Nephron progenitor cell (in vitro differentiated cells): ENCODE data around the gene LMBR1.
"Not testable (repeated sequence)": the region's sequence is repeated elsewhere in the genome, so short reads cannot be mapped to it uniquely, and the experiment has no call there.

Experiments
- DNase-seq: peaks from one replicate; pipeline ENCODE4 v3.0.0; 2021
- H3K27ac Mint-ChIP-seq: 2 replicates; pipeline ENCODE4 v1.8.0; 2021; ENCODE audit warnings: mild to moderate bottlenecking, moderate library complexity, mixed read lengths
- H3K27me3 Mint-ChIP-seq: 2 replicates; pipeline ENCODE4 v1.8.0; 2021; ENCODE audit warnings: mild to moderate bottlenecking, low read depth, mixed read lengths; ENCODE audit not compliant: poor library complexity
- H3K36me3 Mint-ChIP-seq: 2 replicates; pipeline ENCODE4 v1.8.0; 2021; ENCODE audit warnings: low read depth, mixed read lengths
- H3K4me1 Mint-ChIP-seq: 2 replicates; pipeline ENCODE4 v1.8.0; 2021; ENCODE audit warnings: mixed read lengths
- H3K4me3 Mint-ChIP-seq: 2 replicates; pipeline ENCODE4 v1.8.0; 2021; ENCODE audit warnings: mild to moderate bottlenecking, moderate library complexity, mixed read lengths
- H3K9me3 Mint-ChIP-seq: 2 replicates; pipeline ENCODE4 v1.8.0; 2021; ENCODE audit warnings: mild to moderate bottlenecking, moderate library complexity, mixed read lengths
- TF ChIP-seq, protein P1 (sequence below): fragments of 200-600 bp; sonication (generic); IDR thresholded peaks from 2 replicates; pipeline ENCODE4 v1.5.0; 2021; ENCODE audit warnings: antibody characterized with exemption

Gene LMBR1

DNA sequence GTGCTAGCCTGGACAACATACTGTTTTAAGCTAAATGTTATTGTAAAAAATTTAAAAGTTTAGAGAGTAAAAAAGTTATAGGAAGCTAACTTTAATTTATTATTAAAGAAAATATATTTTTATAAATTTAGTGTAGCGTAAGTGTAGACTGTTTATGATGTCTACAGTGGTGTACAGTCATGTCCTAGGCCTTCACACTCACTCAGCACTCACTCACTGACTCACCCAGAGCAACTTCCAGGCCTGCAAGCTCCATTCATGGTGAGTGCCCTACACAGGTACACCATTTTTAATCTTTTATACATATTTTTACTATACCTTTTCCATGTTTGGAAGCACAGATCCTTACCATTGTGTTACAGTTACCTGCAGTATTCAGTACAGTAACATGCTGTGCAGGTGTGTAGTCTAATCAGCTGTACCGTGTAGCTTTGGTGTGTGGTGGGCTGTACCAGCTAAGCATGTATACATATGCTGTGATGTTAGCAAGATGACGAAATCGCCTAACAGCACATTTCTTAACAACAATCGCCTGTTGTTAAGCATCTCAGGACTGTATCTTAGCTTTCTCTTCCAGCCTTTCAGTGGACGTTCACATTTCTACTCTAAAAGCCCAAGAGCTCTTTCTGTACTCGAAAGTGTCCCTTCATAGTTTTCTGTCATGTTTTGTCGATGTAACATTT, 240.0 kb downstream of the LMBR1 start:
- peaks cover 9% of the 10 kb centered on the region for H3K27me3 Mint-ChIP-seq
- no peak overlapping the region for H3K27ac Mint-ChIP-seq
- H3K4me1 Mint-ChIP-seq, result peaks cover 20% of the 10 kb centered on the region
- DNase-seq, result no peak
- peaks cover 14% of the 10 kb centered on the region for H3K36me3 Mint-ChIP-seq
- TF ChIP-seq, protein P1, sequence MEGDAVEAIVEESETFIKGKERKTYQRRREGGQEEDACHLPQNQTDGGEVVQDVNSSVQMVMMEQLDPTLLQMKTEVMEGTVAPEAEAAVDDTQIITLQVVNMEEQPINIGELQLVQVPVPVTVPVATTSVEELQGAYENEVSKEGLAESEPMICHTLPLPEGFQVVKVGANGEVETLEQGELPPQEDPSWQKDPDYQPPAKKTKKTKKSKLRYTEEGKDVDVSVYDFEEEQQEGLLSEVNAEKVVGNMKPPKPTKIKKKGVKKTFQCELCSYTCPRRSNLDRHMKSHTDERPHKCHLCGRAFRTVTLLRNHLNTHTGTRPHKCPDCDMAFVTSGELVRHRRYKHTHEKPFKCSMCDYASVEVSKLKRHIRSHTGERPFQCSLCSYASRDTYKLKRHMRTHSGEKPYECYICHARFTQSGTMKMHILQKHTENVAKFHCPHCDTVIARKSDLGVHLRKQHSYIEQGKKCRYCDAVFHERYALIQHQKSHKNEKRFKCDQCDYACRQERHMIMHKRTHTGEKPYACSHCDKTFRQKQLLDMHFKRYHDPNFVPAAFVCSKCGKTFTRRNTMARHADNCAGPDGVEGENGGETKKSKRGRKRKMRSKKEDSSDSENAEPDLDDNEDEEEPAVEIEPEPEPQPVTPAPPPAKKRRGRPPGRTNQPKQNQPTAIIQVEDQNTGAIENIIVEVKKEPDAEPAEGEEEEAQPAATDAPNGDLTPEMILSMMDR, result no peak
- peaks cover 14% of the 10 kb centered on the region for H3K9me3 Mint-ChIP-seq
- no peak overlapping the region for H3K4me3 Mint-ChIP-seq

DNA sequence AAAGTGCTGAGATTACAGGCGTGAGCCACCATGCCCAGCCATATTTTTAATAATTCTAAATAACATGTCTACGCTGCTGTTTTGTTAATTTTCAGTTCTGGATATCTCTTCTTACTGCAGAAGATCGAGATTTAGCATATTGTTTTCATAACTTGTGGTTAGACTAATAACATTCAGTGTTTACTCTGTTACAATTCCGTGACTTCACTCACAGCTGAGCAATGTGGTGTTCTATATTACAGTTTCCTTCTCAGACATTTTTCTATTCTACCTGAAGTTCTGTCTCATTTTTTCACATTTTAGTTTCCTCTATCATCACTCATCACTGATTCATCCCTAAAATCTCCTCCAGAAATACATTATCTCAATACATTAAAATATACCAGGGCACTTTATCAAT, 241.5 kb downstream of the LMBR1 start:
- Mint-ChIP-seq H3K4me1 (peaks cover 20% of the 10 kb centered on the region), H3K36me3 (peaks cover 20% of the 10 kb centered on the region), H3K9me3 (peaks cover 16% of the 10 kb centered on the region), H3K4me3 (no peak overlapping the region), H3K27me3 (peaks cover 9% of the 10 kb centered on the region), H3K27ac (no peak overlapping the region)
- no peak for DNase-seq
- TF ChIP-seq, protein P1, result no peak

DNA sequence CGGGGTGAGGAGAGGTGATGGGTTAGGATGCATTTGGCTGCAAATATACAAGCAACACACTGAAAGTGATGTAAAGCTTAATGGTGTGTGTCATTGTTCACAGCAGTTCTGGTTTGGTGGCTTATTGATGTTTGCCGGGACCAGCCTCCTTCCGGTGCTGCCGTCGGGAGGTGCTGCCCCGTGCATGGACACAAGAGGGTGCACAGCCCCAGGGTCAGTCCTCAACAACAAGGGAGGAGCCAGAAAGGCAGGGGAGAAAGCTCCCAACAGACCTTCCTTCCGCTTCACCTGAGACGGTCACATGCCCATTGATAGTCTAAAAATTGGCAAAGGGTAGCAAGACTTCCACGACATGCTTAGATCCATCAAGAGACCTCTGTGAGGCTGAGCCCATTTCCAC, 242.9 kb downstream of the LMBR1 start:
- peak; percentile 39 for DNase-seq
- Mint-ChIP-seq H3K4me3 (no peak overlapping the region), H3K9me3 (peaks cover 16% of the 10 kb centered on the region), H3K4me1 (peaks cover 20% of the 10 kb centered on the region), H3K27ac (no peak overlapping the region), H3K36me3 (peaks cover 20% of the 10 kb centered on the region), H3K27me3 (peaks cover 9% of the 10 kb centered on the region)
- TF ChIP-seq, protein P1, result no peak

DNA sequence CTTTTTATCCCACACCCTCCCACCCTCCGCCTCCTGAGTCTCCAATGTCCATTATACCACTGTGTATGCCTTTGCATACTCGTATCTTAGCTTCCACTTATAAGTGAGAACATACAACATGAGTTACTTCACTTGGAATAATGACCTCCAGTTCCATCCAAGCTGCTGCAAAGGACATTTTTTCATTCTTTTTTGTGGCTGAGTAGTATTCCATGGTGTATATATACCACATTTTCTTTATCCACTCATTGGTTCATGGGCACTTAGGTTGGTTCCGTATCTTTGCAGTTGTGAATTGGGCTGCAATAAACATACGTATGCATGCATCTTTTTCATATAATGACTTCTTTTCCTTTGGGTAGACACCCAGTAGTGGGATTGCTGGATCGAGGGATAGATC, 245.7 kb downstream of the LMBR1 start:
- H3K27ac Mint-ChIP-seq, H3K4me3 Mint-ChIP-seq, DNase-seq: not testable (repeated sequence)
- peaks cover 15% of the 10 kb centered on the region for H3K9me3 Mint-ChIP-seq
- peaks cover 19% of the 10 kb centered on the region for H3K36me3 Mint-ChIP-seq
- peaks cover 13% of the 10 kb centered on the region for H3K27me3 Mint-ChIP-seq
- H3K4me1 Mint-ChIP-seq, result peaks cover 20% of the 10 kb centered on the region

DNA sequence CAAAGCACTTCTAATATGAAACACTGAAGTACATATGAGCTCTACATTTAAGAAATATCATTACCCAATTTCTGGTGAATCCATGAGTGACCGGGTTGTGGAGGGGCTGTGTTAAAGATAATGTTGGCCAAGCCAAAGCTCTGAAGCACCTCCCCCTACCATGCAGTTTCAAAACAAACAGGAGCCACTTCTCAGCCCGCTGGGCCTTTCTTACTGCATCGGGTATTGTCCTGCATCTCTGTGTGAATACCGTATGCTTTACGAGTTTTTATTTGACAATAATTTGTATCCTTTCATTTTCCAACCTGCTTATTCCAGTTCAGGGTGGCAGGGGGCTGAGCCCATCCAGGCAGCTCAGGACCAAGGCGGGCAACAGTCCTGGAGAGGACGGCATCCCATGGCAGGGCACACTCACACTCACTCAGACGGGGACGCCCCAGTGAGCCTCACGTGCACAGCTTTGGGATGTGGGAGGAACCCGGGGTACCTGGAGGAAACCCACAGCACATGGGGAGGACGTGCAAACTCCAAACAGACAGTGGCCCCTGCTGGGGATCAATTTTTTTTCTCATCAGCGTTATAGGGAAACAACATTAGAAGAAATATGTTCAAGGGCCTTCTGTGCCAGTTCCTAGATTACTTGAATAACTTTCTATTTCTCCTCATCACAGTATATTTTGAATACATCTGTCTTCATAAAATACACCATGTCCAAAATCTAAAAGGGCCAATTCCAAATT, 250.5 kb downstream of the LMBR1 start:
- Mint-ChIP-seq H3K27me3 (peaks cover 10% of the 10 kb centered on the region), H3K4me3 (peak overlapping the region; percentile 30), H3K27ac (no peak overlapping the region), H3K36me3 (peaks cover 20% of the 10 kb centered on the region), H3K4me1 (peaks cover 16% of the 10 kb centered on the region), H3K9me3 (peaks cover 22% of the 10 kb centered on the region)
- TF ChIP-seq, protein P1, result no peak
- no peak for DNase-seq

DNA sequence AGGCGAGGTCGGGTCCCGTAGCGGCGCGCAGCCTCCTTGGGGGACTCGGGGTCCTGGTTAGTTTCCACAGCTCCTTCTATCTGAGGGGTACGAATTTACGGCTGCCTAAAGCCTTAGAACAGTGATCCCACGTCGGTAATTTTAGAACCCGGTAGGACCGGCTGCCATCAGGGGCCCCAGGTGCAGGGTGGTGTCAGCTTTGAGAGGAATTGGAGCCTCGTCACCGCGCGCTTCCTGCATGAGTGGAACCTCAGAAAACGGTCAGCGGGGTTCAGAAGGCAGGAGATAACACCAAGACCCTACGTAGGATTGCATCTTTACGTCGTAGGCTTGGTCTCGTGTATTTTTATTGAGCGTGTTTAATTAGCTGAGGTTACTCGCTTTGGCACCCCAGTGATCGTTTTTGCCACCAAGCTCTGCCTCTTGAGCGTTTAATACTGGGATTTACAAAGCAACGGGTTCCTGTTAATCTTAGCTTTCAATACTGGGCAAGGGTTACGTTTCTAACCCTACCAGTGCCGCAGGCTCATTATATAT, 252.0 kb downstream of the LMBR1 start:
- peaks cover 25% of the 10 kb centered on the region for H3K9me3 Mint-ChIP-seq
- no peak for DNase-seq
- peak overlapping the region; percentile 80 for H3K27ac Mint-ChIP-seq
- H3K36me3 Mint-ChIP-seq, result peaks cover 27% of the 10 kb centered on the region
- H3K27me3 Mint-ChIP-seq, result peaks cover 12% of the 10 kb centered on the region
- TF ChIP-seq, protein P1, result no peak
- peak overlapping the region; percentile 89 for H3K4me3 Mint-ChIP-seq
- peaks cover 16% of the 10 kb centered on the region for H3K4me1 Mint-ChIP-seq
